ENCODE measurements around the gene LAMB1. TPM values are rescaled to one million over a fixed set of nuclear protein-coding genes. Genes with fewer than 3 reads are reported as not detected.

The LAMB1 gene
- total RNA-seq, 1 donor: 0.27 TPM

- DNase-seq (ENCODE audit: low read depth in 2 of 3, low spot score in 2 of 3): no peak
Observed at GRCh38 chr7:107999779-108000560, 3.0 kb downstream of the LAMB1 start.

- no peak for DNase-seq (ENCODE audit: low read depth in 2 of 3, low spot score in 2 of 3)
Observed at GRCh38 chr7:107998660-107999480, 4.1 kb downstream of the LAMB1 start.

DNA sequence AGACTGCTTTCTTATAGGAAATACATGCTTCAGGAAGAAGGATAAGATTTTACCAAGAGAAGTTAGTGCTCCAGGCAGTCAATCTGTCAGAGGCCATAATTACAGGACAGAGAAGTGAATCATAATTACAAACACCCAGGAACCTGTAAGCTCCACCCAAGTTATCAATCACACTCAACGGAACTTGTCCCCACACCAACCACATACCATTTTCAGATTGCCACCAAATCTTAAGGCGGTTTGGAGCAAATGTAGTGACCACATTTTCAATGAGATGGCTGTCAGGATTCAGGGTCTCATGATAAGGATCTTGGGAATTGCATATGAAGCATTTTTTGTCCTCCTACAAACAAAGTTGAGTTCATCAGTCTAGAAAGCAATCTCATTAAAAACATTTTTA, 4.8 kb downstream of the LAMB1 start:
- DNase-seq (ENCODE audit: low read depth in 2 of 3, low spot score in 2 of 3): no peak

DNA sequence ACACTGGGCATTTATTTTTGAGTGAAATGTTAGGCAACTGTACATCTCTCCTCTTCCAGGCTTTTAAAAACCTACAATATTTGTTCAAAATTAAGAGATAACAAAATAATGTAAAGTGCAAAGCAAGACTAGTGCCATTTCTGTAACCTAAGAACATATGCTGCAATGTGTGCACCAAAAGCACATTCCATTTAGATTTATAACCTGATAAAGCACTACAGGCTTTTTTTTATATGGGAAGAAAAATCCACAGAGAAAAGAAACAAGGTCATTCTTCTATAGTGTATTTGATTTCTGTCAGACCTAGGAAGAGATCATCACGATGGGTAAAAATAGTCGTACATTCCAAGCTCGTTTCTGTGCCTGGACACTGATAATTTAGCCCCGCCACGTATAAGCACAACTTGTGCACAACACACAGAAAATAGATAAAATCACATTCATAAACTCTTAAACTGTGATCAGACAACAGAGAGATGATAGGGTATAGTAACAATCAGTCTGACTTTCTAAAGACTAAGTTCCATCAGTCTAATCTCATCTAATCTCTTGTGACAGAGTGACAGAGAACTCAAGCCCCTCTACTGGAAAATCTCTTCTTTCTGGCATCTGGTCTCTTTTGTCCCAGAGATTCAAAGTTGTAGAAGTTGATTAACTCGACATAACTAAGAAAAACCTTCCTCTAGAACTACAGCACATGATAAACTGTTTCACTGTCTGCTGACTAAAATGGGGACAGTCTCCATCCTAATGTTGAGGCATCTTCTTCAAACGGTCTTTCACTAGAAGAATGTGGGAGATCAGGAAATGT, 6.7 kb downstream of the LAMB1 start:
- DNase-seq (ENCODE audit: low read depth in 2 of 3, low spot score in 2 of 3): no peak

DNA sequence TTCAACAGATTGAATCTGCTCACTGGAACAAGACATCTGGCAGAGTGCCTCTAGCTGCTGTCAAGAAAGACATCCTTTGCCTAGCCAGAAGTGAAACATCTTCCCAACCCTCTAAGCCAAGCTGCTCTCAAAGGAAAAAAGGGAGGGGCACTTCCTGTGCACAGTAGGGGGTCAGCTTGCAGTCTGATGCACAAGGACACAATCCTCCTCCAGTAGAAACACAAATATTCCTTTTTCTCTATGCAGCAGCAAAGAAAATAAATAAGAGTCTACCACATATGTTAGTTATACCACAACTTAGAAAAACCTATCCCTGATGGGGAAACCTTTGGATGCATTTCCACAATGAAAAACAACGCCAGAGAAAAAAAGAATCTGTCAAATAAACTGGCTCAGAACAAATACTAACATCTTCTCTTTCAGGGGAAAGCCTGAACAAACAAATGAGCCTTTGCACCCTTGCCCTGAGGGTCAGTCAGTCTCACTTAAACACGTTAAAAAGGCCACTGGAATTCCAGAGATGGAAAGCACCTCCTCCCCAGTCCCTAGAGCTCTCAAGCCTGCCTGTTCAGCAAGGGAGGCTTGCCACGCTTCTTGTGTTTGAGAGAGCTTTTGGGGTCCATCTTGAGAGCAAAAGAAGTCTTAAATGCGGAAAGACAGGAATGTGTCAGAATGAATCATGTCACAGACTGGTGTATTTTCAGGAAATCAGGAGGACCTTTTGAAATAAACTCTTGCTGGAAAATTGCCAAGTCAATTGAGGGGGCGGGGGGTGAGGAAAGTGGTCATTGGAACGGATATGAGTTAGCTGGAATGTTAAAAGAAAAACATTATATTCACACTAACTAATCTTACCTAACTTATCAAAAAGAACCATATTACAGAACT, 7.5 kb downstream of the LAMB1 start:
- DNase-seq (ENCODE audit: low read depth in 2 of 3, low spot score in 2 of 3): no peak

DNA sequence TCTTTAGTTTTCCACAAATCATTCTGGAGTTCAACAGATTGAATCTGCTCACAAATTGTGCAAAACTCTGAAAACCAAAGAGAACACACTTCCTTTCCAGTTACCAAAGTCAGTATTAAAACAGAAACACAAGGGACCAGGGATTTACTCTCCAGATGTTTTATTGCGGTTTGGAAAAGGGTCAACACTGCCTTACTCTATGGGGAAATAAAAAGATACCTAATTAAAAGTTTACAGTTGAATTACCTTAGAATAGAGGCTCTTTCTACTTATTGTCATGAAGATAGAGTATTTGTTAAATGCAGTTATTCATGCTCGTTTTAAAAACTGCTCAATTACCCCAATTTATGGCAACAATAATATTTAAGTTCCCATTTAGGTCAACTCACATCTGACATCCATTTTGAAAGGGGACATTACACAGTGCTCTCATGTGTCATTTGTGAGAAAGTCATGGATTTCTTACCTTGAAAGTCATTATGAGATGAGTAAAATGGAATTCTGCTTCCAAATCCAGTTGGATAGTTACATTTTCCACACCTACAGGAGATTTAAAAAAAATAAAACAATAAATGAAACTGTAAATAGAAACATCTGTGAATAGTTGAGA, 8.4 kb downstream of the LAMB1 start:
- DNase-seq (ENCODE audit: low read depth in 2 of 3, low spot score in 2 of 3): no peak

- no peak for DNase-seq (ENCODE audit: low read depth in 2 of 3, low spot score in 2 of 3)
Observed at GRCh38 chr7:107993891-107994291, 9.1 kb downstream of the LAMB1 start.

DNA sequence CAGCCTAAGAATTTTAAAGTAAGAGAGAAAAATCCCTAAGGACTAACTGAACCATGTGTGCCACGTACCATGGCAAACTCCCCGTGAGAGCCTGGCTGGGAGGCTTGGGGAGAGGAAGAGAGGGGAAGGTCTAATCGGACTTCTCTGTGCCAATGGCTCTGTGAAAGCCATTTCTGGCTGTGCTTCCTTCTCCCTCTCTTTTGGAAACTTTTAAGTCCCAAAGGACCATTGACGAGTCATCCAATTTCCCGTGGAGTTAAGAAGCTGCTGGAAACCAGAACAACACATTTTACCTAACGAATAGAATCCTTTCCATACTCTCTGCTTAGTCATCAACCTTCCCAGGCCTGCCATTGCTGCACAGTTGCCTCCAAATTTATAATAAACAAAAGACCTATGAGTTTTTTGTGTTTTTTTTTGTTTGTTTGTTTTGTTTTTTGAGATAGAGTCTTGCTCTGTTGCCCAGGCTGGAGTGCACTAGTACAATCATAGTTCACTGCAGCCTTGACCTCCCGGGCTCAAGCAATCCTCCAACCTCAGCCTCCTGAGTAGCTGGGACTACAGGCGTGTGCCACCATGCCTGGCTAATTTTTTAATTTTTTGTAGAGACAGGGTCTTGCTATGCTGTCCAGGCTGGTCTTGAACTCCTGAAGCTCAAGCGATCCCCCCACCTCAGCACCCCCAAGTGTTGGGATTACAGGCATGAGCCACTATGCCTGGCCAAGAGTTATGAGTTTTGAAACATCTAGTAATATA, 13.2 kb downstream of the LAMB1 start:
- DNase-seq (ENCODE audit: low read depth in 2 of 3, low spot score in 2 of 3): no peak

GRCh38 chr7:107982918-107983389, 20.0 kb downstream of the LAMB1 start:
- no peak for DNase-seq (ENCODE audit: low read depth in 2 of 3, low spot score in 2 of 3)

GRCh38 chr7:107982042-107982840, 20.7 kb downstream of the LAMB1 start:
- DNase-seq (ENCODE audit: low read depth in 2 of 3, low spot score in 2 of 3): no peak

DNA sequence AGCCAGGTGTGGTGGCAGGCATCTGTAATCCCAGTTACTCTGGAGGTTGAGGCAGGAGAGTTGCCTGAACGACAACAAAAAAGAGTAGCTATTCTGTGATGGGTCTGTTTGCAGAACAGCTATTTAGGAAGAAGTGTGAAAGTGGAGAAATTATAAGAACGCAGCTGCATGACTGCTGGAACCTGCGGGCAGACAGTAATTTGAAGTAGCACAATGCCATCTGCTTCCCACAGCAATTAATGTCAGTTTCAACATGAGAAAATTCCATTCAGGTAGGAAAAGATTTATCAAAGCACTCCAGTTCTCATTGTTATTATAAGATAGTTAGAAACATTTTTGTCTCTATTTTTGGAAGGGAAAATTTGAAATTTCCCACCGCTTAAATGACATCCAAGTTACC, 21.5 kb downstream of the LAMB1 start:
- DNase-seq (ENCODE audit: low read depth in 2 of 3, low spot score in 2 of 3): no peak

DNA sequence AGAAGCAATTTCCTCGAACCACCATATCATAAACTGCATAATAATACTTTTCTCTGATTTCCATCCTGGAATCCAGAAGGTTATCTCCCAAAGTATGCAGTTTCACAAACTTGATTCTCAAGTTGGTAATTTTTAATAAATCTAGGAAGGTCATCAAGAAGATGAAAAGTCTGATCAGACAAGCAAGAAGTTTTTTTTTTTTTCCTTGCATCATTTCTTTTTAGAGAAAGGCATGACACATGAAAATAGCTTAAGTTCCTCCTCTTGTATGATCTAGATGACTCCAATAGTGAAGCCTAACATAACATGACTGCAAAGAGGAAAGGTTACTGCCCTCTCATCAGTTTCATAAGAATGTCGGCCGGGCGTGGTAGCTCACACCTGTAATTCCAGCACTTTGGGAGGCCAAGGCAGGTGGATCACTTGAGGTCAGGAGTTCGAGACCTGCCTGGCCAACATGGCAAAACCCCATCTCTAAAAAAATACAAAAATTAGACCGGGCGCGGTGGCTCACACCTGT, 22.2 kb downstream of the LAMB1 start:
- no peak for DNase-seq (ENCODE audit: low read depth in 2 of 3, low spot score in 2 of 3)

DNA sequence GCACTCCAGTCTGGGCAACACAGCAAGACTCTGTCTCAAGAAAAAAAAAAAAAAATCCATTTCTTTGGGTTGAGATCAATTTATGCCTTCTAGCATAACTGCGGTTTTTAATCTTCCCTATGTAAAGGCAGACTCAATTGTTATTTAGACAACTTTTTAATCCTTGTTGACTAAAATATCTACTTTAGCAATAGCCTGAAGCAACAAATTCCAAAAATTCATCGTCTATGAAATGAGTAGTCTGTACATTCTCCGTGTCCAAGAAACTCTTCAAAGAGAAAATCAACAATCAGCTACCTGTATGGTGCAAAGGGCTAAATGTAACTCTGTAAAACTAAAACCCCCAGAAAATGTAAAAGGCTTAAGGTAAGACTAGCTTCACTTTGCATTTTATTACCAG, 22.8 kb downstream of the LAMB1 start:
- DNase-seq (ENCODE audit: low read depth in 2 of 3, low spot score in 2 of 3): no peak

DNA sequence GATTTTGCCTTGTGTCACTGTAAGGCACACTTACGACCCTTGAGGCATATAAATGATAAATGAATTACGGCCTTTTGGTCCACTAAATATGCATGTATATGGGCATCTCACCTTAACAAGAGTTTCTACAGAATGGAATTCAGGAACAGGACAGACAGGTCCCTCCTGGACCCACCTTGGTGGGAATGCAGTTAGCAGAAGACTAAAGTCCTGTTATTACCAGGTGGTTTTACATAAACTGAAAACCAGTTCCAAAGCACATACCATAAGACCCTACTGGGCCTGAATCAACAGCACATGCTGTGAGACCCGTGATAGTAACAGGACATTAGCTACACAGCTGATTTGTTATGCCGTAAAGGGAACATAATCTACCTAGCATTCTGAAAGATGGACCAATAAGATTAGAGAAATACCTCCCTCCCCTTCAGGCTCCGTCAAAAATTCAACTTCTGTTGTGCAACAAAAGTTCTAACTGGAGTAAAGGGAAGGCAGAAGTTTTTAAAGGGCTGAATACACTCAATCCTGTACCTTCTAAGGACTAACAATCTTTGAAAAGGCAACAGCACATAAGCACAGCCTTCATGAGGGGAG, 24.0 kb downstream of the LAMB1 start:
- no peak for DNase-seq (ENCODE audit: low read depth in 2 of 3, low spot score in 2 of 3)

DNA sequence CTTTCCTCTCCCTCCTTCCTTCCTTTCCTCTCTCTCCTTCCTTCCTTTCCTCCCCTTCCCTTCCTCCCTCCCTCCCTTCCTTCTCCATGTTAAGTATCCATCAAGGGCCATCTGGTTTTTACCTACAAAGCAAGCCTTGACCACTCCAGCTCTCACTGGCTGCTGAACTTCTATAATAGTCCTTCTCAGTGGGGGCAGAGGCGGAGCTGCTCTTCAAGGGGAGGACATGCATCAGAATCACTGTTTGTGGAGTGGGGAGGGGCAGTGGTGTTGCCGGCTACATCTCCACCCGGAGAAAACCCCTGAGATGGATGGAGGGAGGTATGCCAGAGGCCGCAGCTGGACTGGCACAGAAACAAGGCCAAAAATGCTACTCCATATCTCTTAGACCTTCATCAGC, 25.9 kb downstream of the LAMB1 start:
- DNase-seq (ENCODE audit: low read depth in 2 of 3, low spot score in 2 of 3): no peak

GRCh38 chr7:107976620-107977019, 26.3 kb downstream of the LAMB1 start:
- no peak for DNase-seq (ENCODE audit: low read depth in 2 of 3, low spot score in 2 of 3)

DNA sequence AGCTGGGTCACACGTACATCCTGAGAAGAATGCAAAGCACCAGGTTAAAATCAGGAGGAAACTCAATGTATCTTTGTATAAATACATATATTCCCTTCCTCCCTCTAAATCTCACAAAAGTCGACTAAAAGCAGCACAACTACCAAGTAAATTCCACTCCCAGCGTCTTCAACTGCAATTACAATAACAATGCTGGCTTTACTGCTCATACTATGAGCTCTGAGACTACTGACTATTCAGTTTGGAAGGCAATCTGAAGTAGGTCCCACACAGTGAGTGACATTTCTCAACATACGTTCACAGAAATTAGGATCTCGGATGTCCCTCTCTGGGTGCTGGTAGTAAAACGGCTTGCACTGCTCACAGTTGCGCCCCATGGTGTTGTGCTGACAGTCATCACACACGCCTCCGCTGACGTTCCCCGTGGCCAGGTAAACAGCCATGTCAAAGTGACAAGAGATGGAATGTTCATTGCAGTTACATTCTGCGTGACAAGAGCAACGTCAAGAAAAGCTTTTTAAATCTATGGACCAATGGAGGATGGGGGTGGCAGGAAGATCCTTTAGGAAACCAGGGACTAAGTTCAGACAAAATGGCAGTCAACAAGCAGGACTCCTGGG, 27.5 kb downstream of the LAMB1 start:
- no peak for DNase-seq (ENCODE audit: low read depth in 2 of 3, low spot score in 2 of 3)

All from hematopoietic multipotent progenitor cell (in vitro differentiated cells).